ENCODE results near the gene NT5DC3.
"Not testable (repeated sequence)": the region's sequence is repeated elsewhere in the genome, so short reads cannot be mapped to it uniquely, and the experiment has no call there.

Gene NT5DC3

GRCh38 chr12:103855036-103855712 is 14.1 kb upstream of the NT5DC3 start:
- no peak for DNase-seq (ENCODE audit: low read depth)

GRCh38 chr12:103854372-103854973 is 13.4 kb upstream of the NT5DC3 start:
- DNase-seq (ENCODE audit: low read depth): no peak

DNA sequence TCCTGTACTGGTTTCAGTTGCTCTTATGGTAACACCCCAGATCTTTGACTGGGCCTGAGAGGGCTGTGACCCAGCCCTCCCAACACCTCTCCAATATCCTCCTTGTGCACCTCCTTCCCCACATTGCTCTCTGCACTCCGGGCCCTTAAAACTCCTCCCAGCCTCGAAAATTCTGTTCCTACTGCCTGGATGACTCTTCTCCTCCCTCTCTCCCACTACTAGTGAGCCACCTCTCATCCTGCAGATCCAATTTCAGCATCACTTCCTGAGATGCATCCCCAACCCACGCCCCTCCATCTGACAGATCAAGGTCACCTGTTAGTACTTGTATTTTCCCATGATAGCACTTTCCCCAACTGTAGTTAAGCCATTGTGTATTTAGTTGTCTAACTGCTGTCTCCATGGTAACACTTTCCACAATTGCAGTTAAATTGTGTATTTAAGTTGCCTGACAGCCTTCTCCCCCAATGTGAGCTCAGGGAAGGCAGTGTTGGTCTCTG is 11.5 kb upstream of the NT5DC3 start:
- no peak for DNase-seq (ENCODE audit: low read depth)

- no peak for DNase-seq (ENCODE audit: low read depth)
These were observed 10.1 kb upstream of the NT5DC3 start for GRCh38 chr12:103851127-103851526.

- no peak for DNase-seq (ENCODE audit: low read depth)
These were observed 9.4 kb upstream of the NT5DC3 start for GRCh38 chr12:103850429-103850828.

DNA sequence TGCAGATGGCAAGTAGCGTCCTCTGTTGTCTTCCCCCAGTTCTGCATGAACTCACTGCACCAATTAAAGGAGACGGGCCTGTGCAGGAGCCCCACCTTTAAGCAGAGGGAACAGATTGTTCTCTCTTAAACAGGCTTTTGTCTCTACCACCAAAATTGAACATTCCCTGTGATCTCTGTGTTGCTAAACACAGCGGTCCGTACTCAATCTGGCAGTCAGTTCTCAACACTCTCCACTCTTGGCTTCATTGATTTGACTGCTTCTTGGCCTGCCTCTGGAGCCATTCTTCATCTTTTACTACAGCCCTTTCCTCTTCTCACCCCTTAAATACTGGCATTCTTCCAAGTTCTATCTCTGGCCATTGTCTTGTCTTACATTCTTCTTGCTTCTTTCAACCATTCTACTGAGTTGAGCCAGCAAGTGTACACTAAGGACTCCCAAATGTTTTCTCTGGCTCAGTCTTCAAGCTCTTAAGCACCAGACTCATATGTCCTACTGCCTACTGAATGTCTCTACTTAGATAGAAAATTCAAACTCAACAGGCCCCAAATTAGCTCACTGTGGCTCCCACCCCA is 8.0 kb upstream of the NT5DC3 start:
- DNase-seq (ENCODE audit: low read depth): no peak

GRCh38 chr12:103848143-103848542 is 7.1 kb upstream of the NT5DC3 start:
- no peak for DNase-seq (ENCODE audit: low read depth)

GRCh38 chr12:103846415-103846814 is 5.4 kb upstream of the NT5DC3 start:
- DNase-seq (ENCODE audit: low read depth): no peak

DNA sequence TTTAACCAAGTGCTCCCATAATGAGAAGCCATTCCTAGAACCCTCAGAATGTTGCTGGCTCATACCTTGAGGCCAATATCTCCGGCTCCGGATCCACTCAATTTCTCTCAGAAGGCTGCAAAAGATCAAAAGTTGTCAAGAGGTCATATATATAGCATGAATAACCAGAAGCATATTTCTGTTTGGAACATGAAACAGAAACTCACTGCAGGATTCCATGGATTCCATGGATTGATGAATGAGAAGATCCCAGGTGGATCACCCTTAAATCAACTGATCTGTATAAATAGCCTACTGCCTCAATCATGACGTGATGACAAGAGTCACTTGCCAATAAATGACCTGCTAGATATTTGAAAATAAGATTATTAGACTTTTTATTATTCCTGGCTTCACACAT is 3.3 kb upstream of the NT5DC3 start:
- DNase-seq (ENCODE audit: low read depth): no peak

GRCh38 chr12:103841690-103842584 is 903 bp upstream of the NT5DC3 start:
- DNase-seq (ENCODE audit: low read depth): peak; percentile 1

GRCh38 chr12:103840462-103840875 is 565 bp downstream of the NT5DC3 start:
- no peak for DNase-seq (ENCODE audit: low read depth)

DNA sequence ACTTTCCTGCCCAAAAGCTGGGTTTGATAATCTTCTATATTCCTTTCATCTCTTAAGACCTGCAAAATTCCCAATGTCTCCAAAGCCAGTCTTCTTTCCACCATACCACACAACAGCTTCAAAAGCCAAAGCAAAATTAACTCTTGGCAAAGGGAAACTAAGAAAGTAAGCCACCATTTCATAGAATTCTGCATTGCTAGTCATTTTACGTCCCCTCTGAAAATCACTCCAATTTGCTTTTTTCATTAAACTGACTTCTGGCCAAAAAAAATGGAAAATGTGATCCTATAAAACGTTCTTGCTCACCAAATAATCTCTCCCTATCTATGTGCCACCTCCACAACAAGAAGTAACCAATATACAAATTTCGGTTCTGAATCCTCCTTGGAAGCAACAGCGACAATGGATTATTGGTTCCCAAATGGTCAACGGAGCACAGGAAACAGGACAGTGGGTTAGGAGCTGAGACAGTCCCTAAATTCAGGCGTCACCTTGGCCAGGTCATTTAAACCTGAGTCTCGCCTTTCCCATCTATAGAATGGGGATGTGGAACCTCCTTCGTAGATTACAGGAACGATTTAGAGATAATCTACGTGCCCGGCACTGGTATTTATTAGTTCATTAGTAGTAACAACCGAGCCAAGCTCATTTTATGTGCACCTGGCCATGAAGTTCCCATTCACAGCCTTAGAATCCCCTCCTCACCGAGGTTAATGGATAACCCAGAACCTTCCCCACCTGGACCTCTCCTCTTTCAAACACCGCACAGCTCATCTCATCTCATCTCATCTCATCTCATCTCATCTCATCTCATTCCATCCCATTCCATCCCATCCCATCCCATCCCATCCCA is 1.2 kb downstream of the NT5DC3 start:
- DNase-seq (ENCODE audit: low read depth): no peak

GRCh38 chr12:103839103-103839502 is 1.9 kb downstream of the NT5DC3 start:
- no peak for DNase-seq (ENCODE audit: low read depth)

DNA sequence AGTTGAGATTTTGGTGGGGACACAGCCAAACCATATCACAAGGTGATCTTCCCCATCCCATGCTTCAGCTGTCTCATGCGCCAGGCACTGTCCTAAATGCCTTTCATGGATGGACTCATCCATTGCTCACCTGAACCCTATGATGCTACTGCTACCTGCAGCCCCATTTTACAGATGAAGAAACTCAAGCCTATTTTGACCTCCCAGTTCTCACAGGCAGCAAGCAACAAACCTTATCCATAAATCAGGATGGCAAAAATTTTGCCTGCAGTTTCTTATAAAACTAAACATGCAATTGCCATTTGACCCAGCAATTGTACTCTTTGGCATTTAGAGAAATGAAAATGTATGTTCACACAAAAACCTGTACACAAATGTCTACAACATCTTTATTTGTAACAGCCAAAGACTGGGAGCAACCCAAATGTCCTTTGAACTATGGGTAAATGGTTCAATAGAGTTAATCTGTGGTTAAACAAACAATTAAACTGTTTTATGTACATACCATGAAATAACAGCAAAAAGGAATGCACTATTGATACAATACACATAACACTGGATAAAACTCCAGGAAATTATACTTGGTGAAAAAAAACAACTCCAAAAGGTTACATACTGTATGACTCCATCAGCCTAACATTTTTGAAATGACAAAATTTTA is 2.6 kb downstream of the NT5DC3 start:
- no peak for DNase-seq (ENCODE audit: low read depth)

- DNase-seq (ENCODE audit: low read depth): no peak
These were observed 4.7 kb downstream of the NT5DC3 start for GRCh38 chr12:103836345-103836744.

DNA sequence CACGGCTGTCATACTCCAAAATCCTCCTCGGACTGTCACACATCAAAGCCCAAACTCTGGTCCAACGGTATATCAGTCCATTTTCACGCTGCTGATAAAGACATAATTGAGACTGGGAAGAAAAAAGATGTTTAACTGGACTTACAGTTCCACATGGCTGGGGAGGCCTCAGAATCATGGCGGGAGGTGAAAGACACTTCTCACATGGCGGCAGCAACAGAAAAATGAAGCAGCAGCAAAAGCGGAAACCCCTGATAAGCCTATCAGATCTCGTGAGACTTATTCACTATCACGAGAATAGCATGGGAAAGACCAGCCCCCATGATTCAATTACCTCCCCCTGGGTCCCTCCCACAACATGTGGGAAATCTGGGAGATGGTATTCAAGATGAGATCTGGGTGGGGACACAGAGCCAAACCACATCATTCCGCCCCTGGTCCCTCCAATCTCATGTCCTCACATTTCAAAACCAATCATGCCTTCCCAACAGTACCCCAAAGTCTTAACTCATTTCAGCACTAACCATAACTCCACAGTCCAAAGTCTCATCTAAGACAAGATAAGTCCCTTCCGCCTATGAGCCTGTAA is 5.2 kb downstream of the NT5DC3 start:
- DNase-seq (ENCODE audit: low read depth): not testable (repeated sequence)

- DNase-seq (ENCODE audit: low read depth): no peak
These were observed 6.1 kb downstream of the NT5DC3 start for GRCh38 chr12:103834942-103835341.

DNA sequence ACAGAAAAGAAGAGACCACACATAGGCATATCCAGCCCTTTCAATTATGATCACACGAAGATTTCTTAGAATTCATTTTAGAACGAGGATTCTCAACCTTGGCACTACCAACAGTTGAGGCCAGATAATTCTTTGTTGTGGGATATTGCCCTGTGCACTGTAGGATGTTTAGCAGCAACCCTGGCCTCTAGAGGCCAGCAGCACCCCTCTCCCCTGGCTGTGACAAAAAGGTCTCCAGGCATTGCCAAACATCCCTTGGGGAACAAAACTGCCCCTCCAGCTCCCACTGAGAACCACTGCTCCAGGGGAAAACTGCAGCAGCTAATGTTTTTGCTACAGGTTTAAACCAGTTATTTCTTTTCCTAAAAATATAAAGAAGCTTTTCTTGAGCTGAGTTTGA is 7.1 kb downstream of the NT5DC3 start:
- no peak for DNase-seq (ENCODE audit: low read depth)

DNA sequence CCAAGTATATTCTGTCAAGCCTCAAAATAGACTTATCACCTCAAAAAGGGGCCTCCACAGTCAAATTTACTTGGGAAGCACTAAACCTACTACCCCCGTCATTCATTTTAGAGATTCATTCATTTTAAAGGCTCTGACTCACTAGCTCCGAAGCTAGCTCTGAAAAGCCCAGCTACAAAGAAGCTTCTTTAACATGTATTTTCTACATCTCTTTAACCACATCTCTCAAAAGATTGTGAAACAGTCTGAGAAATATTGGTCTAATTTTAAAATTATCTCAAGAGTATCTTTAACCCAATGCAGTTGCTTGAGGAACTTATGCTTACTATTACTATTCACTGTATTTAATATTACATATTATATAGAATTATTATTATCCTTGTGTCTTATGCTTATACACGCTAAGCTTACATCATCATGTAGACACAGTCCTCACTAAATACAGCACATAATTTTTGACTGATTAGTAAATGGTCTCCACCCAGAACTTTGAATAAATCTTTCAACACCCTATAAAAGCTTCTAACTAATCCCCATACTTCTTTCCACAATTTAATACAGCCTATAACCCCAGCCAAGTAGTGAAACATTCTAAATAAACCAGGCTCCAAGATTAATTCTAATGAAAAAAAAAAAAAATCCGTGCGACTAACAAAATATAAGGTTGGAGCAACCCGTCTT is 7.8 kb downstream of the NT5DC3 start:
- DNase-seq (ENCODE audit: low read depth): no peak
